Fibroblast of skin of right quadriceps (primary cell): ENCODE measurements around the gene GNB1.
A peak's percentile ranks its signal among the peaks of the same experiment; 100 is the strongest.
"Not testable (repeated sequence)": the region's sequence is repeated elsewhere in the genome, so short reads cannot be mapped to it uniquely, and the experiment has no call there.

Experiments used
- DNase-seq: peaks from one replicate; pipeline ENCODE4 v3.0.0-alpha.2; 2013

Gene GNB1

DNA sequence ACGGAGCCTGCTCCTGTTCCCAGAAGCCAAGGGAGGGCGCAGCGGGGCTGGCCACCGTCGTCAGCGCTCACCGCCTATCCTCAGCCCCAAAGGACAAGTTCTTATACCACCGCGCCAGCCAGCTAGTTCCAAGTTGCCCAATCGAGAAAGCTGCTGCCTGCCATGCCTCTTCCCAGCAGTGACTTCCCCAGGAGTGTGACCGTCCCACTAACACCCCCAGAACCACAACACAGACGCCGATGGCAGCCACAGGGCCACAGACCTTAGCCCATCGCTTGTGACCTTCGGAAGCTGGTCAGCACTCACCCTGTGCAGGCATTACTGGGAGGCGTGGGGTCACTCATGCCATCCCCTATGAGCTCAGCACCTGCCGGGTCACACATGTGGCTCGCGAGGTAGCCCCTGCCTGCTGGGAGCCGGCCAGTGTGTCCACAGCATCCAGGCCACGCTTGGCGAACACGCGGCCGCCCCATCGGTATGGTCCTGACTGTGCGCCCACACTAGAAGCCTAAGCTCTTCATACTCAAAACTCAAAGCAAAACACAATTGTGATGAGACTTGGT, 132.7 kb downstream of the GNB1 start:
- DNase-seq, result no peak

DNA sequence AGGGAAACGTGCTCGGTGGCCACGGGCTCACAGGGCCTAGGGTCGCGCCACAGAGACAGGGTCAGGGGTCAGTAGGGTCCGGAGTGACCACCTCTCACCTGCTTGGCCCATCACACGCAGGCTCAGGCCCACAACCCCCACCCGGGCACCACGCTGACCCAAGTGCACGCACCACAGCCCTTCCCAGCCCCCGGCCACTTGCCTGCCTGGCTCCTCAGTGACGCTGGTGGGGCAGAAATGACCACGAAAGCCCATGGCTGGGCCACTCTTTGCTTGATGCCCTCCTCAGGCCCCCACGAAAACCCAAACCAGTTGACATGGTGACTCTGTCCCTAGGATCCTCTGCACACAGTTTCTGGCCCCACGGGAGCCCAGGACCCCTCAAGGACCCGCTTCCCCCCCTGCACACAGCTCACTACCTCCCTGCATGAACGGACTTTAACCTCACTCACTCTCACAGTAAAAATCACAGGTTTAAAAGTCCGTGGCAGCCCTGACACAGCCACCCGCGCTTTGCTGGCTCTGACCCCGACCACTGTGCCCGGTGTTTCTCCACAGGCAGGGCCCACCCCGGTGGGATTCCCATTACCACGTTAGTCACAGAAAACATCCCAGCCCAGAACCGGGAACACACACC, 133.3 kb downstream of the GNB1 start:
- DNase-seq, result no peak

DNA sequence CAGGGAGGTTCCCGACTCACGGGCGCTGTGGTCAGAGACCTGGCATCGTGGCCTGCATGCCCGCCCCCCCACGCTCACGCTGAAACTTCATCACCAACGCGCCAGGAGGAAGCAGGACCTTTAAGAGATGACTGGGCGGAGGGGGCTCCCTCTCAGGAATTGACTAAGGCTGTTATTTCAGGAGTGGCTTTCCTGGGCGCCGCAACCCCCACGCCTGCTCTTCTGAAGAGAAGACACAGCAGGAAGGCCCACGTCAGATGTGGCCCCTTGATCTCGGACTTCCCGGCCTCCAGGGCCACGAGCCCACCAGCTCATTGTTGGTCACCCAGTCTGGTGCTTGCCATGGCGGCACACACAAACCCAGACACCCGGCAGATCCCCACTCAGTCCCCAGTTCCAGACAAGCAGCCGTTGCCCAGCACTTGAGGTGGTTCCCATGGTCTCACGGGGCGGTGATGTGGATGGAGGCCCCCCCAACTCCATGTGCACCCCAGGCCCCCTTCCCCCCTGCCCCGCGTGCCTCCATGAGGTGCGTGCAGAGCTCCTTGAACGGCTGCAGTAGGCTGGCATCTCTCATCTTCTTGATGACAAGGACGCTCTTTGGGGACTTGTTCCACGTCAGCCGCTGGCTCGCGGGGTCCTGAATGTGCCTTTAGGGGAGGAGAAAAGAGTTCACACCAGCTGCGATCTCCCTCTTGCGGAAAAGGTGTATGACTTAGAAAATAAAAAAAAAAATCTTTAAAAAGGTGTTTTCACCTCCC, 134.0 kb downstream of the GNB1 start:
- no peak for DNase-seq

DNA sequence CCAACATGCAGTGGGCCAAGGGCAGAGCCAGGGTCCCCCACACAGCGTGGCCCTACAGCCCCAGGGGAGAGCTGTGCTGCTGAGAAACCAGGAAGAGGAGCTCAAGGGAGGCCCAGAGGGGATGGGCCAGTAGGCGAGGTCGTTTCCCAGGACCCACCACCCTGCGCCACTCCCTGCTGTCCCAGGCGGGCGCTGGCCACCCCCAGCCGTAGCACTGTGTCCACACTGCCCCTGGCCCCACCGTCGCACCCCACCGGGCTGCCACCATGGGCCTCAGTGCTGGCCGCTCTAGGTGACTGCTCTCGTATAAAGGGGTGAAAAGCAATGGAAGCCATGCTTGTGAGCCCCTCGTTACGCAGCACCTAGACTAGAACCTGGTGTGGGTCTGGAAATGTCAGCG, 135.0 kb downstream of the GNB1 start:
- DNase-seq, result no peak

DNA sequence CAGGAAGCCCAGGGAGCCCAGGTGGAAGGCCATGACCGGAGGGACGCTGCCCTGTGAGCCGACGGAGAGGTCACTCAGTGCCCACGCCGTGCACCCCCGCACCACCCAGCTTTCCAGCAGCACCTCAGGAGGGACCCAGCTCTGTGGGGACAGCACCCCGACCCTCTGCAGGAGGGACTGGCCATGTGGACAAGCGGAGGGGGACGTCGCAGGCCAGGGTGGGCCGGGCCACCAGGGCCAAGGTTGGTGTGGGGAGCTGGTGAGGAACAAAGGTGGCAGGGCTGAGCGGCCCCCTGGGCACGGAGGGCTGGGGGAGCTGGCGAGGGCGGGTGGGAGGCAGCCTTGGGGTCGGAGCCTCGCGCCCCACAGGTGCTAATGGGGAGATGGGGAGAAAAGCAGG, 135.5 kb downstream of the GNB1 start:
- no peak for DNase-seq

DNA sequence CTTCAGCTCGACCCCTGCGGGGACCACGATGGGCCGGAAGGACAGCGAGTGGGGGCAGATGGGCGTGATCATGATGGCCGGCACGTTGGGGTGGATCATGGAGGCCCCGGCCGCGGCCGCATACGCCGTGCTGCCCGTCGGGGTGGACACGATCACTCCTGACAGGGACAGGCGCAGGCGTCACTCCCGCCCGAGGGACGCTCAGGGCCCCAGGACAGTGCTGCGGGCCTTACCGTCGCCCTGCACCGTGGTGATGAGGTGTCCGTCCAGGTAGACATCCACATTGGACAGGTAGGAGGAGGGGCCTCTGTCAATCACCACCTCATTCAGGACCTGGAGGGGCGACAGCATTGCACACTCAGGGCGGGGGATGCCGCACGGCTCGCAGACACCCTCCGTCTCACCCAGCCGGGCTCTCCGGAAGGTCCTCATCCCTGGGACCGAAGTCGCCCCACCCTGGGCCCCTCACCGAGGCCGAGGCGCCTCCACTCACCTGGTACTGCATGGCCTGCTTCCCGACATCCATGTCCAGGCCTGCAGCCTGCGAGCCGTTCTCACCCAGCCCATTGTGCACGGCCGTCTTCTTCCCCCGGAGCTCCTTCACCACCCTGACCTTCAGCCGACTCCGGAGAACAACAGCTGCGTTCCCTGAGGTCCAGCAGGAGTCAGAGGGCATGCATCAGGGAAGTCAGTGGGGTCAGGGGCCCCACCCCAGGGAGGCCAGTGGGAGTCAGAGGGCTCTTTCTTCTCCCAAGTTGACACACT, 136.7 kb downstream of the GNB1 start:
- no peak for DNase-seq

DNA sequence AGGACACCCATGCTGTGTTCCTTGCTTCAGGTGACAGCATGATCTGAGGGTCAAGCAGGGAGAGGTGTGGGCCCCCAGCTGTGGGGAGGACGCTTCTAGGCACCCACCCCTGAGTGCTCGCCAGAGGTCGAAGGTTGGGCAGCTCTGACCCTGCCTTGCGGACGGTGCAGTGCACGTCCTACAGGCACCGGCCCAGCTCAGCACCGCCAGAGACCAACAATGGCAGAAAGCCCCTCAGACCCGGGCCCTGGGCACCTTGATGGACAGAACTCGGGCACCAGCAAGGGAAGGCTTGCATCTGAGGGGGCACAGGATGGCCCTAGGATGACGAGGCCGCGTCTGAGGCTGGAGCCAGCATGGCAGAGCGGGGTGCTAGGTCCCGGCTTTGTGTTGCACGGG, 137.3 kb downstream of the GNB1 start:
- DNase-seq, result no peak

DNA sequence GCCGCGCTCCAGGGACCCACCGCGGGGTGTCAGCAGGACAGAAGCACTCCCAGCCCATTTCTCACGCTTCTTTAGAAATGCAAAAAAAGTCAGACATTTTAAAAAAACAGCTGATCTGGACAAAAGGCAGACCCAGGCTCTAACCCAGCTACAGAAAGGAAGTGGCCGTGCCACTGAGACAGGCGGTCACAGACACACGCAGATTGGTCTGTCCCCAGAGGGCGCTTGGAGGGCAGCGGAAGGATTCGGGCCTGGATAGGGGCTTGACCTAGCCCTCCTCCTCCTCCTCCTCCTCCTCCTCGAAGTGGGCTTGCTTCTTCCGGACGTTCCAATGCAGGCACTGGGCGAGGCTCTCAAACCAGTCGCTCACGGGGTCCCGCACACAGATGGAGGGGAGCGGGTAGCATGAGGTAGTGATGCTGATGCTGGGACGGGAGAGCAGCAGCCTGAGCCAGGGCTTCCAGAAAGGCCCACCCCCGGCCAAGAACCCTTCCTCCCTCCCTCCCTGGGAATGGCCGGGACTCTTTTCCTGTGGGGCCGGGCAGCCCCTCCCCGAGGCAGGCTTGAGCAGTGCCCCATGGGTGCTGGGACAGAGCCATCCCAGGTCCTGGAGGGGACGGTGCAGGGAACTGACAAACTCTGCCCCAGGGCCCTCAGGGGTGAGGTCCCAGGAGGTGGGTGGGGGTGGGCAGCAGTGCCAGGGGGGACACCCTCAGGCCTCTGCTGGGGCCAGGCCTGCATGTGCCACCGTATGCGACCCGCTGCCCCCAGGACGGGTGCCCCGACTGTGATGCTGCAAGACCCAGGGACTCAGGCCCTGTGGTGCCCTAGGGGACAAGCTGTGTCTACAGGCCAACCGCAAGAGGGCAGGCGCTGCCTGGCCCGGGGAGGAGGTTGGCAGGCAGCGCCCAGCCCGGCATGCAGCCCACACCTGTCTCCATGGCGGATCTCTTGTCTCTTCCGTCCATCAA, 138.0 kb downstream of the GNB1 start:
- DNase-seq, result no peak

DNA sequence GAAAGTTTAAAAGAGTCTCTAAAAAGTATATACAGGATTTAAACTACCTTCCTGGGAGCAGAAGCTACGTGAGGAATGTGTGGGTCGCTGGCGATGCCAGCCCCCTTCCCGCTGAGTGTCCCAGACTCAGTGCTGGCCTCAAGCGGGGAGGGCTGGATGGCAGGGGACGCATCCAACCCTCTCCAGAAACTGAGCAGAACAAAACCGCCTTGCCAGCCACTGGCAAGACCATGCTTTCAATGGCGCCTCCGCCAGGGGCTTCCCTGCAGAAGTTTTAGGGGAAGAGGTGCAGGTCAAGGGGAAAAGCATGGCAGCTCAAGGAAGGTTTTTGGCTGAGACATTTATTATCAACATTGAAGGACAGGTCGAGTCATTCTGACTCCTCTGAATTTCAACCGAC, 138.7 kb downstream of the GNB1 start:
- DNase-seq, result no peak

DNA sequence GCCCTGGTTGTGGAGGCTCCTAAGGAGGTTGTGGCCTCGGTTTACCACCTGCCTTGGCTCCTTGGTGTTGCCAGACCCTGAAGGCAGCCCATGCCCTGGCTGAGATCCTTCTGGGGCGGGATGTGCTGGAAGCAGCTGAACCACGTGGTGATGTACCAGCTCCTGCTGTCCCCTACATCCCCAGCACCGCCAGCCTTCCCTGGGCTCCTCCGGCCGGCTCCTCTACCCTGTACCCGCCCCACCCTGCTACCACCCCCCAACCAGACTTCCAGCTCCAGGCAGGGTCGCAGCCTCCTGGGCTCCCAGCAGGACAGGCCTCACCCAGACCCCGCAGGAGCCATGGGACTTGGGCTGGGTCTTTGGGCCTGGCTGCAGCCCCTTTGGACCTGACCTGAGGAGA, 140.9 kb downstream of the GNB1 start:
- not testable (repeated sequence) for DNase-seq

DNA sequence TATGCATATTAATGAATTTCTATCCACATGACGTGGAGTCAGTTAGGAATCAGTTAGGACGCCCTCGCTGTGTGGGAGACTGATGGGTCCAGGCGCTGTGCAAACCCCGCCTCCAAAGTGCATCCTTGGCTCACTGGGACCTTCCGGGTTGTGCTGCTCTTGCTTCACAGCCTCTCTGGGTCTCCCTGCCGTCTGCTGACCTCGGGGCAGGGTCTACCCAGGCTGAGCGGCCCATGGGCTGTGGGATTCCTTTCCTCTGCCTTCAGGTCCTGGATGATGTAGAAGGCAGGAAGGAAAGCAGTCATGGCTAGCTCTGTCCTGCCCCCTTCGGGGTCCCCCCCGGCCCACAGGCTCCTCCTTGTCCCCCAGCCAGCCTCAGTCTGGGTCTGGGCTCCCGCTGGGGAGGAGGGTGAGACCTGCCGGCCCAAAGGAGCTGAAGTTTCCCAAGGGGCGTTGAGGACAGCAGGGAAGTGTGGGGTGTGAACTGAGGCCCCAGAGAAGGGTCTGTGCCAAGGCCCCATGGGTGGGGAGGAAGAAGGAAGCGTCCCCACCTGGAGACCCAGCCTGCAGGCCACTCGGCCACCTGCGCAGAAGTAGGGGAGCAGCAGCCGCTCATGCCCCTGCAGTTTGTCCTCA, 142.1 kb downstream of the GNB1 start:
- no peak for DNase-seq

DNA sequence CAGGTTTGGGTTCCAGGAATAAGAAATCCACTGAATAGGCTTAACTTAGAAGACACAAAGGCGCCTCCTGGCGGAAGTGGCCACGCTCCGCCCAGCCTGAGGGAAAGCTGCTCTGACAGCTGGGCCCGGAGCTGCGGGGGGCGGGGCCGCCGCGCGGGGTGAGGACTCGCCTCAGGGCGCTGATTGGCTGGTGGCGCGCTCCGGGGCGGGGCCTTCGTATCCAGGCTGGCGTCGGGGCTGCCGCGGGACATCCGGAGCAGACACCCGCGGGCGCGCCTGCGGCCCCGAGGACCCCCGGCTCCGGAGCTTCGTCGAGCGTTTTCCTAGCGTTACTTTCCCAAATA, 144.3 kb downstream of the GNB1 start:
- not testable (repeated sequence) for DNase-seq

DNA sequence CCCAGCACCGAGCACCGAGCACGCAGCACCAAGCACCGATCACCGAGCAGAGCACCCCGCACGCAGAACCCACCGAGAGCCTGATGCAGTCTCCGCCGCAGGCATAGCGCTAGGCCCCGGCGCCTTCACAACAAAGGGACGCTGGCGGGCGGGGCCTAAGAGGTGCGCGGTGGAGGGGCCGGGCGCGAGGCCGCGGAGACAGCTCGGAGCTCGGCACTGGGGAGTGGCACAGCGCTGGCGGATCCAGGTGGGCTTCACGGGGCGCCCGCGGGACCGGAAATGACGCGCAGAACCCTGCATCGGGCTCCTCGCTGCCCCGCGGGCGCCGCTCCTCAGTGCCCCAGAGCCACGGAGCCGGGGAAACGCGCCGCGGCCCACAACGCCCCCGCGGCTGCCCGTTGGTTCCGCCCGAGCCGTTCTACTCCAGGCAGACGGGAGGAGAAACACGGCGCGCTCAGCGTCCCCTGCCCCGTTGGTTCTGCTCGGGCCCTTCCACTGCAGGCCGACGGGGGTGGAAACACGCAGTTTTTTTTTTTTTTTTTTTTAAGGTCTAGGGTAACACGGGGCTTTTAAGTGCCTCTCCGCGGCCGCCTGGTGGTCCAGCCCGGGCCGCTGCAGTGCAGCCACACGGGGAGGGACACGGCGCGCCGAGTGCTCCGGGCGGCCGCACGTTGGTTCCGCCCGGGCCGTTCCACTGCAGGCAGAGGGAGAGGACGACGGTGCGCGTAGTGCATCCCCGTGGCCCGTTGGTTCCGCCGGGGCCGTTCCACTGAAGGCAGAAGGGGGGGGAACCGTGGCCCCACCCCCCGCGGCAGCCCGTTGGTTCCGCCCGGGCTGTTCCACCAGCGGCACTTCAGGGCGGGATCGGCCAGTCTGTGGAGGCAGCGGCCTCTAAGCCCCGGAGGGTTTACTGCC, 145.0 kb downstream of the GNB1 start:
- DNase-seq, result peak; percentile 84

DNA sequence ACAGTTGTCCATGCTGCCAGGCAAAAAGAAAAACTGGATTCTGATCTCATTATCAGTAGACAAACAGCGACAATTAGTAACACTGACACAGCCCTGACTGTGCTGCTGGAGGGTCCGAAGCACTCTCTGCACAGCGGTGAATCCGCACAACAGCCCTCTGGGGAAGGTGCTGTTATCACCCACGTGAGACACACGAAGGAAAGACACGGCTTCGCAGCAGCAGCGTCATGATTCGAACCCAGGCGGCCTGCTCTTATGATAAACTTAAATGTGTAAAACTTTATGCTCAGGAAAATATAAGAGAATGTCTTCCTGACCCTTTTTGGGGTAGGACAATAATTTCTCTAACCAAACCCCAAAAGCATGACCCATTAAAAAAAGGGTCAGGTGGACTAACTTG, 148.4 kb downstream of the GNB1 start:
- DNase-seq, result not testable (repeated sequence)

DNA sequence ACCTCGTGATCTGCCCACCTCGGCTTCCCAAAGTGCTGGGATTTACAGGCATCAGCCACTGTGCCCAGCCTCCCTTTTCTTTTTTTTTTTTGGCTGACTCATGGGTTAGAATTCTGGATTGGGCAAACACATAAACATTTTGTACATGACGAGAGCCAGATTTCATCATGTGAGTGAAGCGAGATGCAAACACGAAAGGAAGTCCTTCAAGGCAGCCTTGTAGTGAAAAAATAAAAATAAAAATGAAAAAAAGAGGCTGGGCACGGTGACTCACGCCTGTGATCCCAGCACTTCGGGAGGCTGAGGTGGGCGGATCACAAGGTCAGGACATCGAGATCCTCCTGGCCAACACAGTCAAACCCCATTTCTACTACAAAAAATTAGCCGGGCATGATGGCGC, 149.9 kb downstream of the GNB1 start:
- peak; percentile 90 for DNase-seq

DNA sequence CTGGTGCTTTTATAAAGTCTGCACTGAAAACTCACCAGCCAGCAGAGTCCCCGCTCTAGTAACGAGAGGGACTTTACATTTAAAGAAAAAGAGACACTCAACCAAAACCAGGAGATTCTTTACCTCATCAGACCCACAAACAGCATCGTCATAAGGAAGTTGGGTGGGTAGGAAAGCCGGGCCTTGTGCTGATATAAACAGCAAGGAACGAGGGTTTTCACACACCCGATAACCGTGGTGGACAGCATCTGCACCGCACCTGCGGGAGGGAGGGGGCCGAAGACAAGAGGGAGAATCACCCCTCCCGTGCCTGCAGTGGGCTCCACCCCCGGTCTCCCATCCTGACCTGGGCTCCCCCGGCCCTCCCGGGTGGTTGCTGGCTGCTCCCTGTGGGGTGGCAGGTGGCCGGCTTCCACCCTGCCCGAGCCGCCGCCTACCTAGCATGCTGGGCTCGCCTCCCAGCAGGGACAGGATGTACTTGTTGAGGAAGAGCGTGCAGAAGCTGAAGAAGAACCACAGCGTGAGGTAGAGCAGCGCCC, 152.0 kb downstream of the GNB1 start:
- DNase-seq, result not testable (repeated sequence)

DNA sequence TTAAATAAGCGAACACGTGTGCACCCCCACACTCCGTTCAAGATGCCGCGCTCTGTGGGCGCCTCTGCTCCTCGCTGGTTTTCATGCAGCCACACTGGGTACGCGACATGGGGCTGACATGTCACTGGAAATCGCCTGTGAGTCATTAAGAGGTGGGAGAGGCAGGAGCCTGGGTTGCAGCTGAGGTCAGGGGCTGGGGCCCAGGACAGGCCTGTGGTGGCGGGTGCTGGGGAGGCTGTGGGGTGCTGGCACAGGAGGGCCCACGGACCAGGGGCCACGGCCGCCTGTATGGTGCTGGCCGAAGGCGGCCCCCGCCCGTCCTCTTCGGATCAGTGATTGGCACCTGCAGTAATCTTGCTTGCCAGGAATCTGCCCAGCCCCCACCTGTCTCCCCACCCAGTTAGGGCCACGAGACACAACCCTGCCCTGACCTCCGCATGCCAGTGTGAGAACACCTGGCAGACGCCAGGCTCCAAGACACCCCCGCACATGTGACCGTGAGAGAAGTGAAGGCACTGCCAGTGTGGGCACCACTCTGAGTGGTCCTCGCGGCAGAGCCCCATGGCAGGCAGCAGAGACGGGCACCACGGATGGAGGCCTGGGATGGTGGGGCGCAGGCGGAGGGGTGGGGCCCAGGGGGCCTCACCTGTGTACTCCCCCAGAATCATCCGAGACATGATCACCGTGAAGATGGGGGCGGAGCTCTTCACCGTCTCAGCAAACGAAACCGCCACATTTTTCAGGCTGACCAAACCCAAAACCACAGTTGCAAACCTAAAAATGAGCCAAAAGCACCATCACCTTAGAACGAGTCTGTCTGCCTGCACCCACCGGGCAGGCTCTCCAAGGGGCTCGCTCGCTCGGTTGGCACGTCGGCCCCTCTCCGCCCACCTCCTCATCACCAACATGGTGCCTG, 153.0 kb downstream of the GNB1 start:
- DNase-seq, result not testable (repeated sequence)
